HT-29 (cell line): Measurements from ENCODE around the gene ACACB. TPM values are rescaled to one million over a fixed set of nuclear protein-coding genes. Genes with fewer than 3 reads are reported as not detected.

ENCODE experiments used
- DNase-seq: peaks from one replicate; pipeline ENCODE4 v3.0.0-alpha.2; 2015; ENCODE audit warnings: low spot score
- total RNA-seq: library from RNA; depleted of rRNA; stranded (reverse); fragments of >200 nt; shearing (Covaris generic); gene quantifications from 2 replicates; pipeline ENCODE4 v1.2.3, GENCODE V29; 2014

ACACB gene
- total RNA-seq, 1 experiment from 2014 or later, result 4.8 TPM

DNA sequence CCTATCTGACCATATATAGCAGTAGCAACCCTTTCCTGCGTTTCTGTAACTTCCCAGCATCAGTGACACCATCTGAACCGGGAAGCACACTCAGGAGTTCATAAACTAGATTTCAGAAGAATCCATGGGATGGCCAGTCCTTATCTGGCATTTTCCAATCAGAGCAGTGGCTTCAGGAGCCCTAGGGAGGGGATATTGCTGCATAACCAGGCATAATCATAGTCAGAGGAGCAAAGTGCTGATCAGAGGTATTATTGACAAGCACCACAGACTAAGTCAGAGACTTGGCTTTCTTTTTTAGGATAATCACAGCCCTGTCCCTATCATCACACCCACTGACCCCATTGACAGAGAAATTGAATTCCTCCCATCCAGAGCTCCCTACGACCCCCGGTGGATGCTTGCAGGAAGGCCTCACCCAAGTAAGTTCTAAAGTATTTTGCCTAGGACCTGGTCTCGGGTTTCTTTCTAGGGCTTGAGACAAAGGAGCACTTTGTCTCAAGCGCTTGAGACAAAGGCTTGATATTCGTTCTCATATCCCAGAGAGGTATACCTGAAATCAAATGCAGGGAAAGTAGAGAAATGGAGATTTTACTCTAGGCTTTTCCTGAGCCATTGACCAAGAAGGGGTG lies 137.6 kb downstream of the ACACB start:
- DNase-seq, result no peak

DNA sequence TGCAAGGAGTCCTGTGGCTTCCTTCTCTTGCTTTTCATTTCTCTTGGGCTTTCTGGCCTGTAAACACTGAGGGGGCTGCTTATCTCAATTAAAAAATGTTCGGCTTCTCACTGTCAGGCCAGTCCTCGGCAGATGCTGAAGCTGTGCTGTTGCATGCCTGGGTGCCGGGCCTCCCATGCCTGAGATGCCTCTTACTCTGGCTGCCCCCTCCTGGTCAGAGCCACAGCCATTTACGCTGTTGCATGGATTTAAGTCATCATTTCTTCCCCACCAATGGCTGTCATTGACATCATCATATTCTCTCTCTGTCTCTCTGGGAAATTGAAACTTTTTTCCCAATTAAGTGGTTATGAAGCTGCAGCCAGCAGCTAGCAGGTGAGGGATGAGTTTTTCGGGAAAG lies 139.0 kb downstream of the ACACB start:
- DNase-seq, result peak; percentile 34

GRCh38 chr12:109256011-109256410 lies 139.6 kb downstream of the ACACB start:
- DNase-seq, result no peak

- no peak for DNase-seq
Measured at GRCh38 chr12:109258201-109258600, 141.8 kb downstream of the ACACB start.

DNA sequence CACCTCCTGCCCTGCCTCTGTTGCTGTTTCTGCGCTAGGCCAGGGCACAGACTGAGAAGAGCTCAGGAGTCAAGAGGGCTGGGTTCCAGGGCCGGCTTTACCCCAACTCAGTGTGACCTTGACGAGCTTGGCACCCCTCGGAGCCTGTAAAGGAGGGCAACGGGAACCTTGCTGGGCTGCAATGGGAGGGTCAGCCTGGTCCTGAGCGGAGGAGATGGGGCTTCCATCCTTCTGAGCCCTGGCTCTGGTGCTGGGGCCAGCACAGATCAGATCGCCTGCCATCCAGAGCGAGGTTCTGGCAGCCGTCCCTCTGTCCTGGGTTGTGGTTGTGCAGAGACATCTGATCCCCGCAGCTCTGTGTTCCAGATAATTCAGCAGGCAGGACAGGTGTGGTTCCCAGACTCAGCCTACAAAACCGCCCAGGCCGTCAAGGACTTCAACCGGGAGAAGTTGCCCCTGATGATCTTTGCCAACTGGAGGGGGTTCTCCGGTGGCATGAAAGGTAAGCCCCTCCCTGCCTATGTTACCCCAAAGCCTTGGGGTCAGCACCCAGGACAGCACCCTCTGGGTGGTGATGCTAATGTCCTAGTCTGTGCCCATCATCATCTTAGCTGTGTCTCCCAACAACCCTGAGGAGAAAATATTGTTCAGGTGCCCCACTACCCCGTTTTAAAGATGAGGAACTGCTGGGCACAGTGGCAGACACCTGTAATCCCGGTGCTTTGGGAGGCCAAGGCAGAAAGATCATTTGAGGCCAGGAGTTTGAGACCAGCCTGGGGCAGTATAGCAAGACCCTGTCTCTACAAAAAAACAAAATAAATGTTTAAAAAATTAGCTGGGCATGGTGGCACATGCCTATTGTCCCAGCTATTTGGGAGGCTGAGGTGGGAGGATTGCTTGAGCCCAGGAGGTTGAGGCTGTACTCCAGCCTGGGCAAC lies 142.5 kb downstream of the ACACB start:
- no peak for DNase-seq

DNA sequence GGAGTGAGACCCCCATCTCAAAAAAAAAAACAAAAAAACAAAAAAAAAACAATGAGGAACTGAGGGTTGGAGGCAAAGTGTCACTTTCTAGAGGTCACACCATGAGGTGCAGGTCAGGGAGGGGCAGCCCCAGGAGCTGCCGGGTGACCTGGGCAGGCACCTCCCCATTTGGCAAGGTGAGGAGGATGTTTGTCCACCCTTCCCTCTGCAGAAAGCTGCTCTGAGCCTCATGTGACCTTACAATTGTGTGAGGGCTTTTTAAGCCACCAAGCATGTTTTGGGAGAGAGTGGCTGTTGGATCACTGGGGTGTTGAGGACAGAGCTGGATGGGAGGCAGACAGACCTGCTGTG lies 143.1 kb downstream of the ACACB start:
- DNase-seq, result no peak

- no peak for DNase-seq
Measured at GRCh38 chr12:109261087-109261486, 144.7 kb downstream of the ACACB start.

DNA sequence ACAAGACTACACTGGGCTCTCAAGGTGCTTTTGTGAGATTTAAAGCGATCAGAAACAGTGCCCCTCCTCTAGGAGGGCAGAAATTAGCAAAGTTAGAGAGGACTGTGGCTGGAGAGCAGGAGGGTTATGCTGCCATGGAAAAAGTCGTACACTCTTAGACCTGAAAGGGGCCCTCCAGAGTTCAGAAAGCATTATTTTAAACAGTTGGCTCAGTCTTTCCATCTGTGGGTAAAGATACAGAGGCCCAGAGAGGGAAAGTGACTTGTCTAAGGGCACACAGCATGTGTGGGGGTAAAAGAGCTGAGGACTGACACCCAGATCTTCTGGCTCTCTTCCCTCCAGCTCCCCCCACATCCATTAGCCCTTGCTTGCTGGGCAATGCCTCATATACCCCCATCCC lies 145.6 kb downstream of the ACACB start:
- DNase-seq, result no peak

DNA sequence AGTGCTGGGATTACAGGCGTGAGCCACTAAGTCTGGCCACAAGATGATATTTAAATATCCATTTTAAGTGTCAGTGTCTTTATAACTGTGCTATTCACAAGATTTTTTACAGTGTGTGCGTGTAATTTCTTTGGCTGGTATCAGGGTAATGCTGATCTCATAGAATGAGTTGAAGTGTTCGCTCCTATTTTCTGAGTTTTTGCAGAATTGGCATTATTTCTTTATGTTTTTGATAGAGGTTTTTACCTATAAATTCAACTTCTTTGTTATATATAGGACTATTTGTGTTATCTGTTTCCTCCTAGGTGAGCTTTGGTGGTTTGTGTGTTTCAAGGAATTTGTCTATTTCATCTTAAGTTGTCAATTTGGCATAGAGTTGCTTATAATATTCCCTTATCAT lies 147.1 kb downstream of the ACACB start:
- no peak for DNase-seq

GRCh38 chr12:109264095-109264942 lies 147.9 kb downstream of the ACACB start:
- DNase-seq, result peak; percentile 93

GRCh38 chr12:109264943-109265650 lies 148.7 kb downstream of the ACACB start:
- DNase-seq, result no peak

DNA sequence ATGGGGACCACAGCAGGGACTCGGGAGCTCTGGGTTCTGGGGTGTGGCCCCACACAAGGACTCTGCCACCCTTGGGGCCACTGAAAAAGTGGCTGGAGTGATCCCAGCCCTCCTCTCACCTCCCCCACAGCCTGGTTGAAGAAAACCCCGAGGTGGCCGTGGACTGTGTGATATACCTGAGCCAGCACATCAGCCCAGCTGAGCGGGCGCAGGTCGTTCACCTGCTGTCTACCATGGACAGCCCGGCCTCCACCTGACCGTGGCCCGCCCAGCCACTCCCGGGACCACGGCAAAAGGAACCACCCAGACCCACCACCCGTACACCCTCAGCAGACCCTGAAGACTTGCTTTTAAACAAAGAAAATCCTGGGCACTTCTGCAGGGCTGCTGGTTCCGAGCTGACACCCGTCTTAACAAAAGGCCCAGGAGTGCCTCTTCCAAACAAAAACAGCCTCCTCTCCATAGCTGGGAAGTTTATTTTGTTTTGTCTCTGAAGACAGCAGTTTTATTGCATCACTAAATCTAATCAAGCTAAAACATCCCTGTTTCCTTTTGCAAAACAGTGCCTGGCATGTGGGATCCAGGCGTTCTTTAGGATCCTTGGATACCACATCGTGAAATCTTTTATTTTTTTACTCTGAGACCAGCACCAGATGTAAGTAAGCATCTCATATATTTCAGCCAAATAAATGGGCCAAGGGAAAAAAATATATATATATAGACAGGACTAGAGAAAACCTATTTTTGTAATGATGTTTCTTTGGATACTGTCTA lies 149.9 kb downstream of the ACACB start:
- DNase-seq, result no peak

DNA sequence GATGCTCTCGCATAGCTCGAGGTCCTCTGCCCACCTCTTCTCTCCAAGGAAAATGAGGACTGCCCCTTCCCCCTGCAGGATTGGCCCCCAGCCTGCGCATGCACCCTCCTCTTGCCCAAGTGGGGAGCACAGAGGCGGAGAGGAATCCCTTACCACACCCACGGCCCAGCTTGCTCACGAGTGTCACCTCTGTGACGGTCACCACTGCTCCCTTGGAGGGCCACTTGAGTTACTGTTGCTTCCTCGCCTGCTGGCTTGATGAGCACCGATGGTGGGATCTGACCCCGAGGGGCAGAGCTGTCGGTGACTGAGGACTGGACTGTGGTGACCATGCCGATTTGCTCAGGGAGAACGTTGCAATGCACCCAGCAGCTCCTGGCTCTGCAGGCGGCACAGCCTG lies 151.0 kb downstream of the ACACB start:
- no peak for DNase-seq

GRCh38 chr12:109268896-109269295 lies 152.5 kb downstream of the ACACB start:
- no peak for DNase-seq

DNA sequence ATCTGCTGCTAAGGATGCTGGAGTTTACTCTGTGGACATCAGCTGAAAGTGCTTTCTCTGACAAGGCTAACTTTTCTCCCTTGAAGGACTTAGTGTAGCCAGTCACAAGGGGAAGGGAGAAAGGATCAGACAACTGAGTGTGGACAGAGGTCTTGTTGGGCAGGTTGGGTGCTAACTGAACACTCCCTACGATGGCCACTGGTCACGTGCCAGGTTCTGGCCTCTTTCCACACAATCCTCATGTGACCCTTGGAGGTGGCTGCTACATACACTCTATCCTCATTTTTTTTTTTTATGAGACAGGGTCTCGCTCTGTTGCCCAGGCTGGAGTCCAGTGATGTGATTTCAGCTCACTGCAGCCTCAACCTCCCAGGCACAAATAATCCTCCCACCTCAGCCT lies 153.0 kb downstream of the ACACB start:
- DNase-seq, result no peak

GRCh38 chr12:109270494-109270893 lies 154.1 kb downstream of the ACACB start:
- no peak for DNase-seq

GRCh38 chr12:109271418-109271817 lies 155.0 kb downstream of the ACACB start:
- DNase-seq, result no peak

- no peak for DNase-seq
Measured at GRCh38 chr12:109273354-109273753, 157.0 kb downstream of the ACACB start.

GRCh38 chr12:109274381-109274780 lies 158.0 kb downstream of the ACACB start:
- no peak for DNase-seq

- no peak for DNase-seq
Measured at GRCh38 chr12:109275173-109275572, 158.8 kb downstream of the ACACB start.

DNA sequence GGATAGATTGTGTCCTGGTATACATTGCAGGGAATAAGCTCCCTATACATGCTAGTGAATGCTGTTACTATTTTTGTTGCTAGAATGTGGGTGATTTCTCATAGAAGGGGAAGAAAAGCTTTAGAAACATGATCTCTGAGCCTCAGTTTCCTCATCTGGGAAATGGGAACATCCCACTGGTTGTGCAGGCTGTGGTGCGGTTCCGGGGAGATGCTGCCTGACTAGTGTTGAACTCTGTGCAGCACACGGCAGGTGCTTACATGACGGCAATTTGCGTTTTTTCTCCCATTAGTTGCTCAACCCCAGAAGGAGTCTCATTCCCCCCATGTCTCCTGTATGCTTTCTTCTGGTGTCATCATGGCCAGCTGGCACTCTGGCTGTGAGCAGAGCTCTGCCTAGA lies 159.8 kb downstream of the ACACB start:
- no peak for DNase-seq
